ENCODE measurements around the gene PROZ.
"Not testable (repeated sequence)": the region's sequence is repeated elsewhere in the genome, so short reads cannot be mapped to it uniquely, and the experiment has no call there.

The PROZ gene

GRCh38 chr13:113157929-113158747 is at the start of gene PROZ:
Gene PROZ (plus strand): TSS chr13:113158648. CDS start chr13:113158661, 13 bp downstream.
- ATAC-seq: no peak

- ATAC-seq: no peak
These were observed 49.0 kb upstream of the PROZ start for GRCh38 chr13:113109151-113110047.

- ATAC-seq: peak in 1 of 2 donors; percentile 7
These were observed 48.2 kb upstream of the PROZ start for GRCh38 chr13:113110048-113110851.

GRCh38 chr13:113110852-113111315 is 47.6 kb upstream of the PROZ start:
- ATAC-seq: no peak

- ATAC-seq: not testable (repeated sequence)
These were observed 46.6 kb upstream of the PROZ start for GRCh38 chr13:113111821-113112220.

- not testable (repeated sequence) for ATAC-seq
These were observed 46.0 kb upstream of the PROZ start for GRCh38 chr13:113112475-113112874.

GRCh38 chr13:113112893-113113845 is 45.3 kb upstream of the PROZ start:
- no peak for ATAC-seq

GRCh38 chr13:113113846-113114271 is 44.6 kb upstream of the PROZ start:
- no peak for ATAC-seq

GRCh38 chr13:113114511-113115362 is 43.7 kb upstream of the PROZ start:
- ATAC-seq: no peak

GRCh38 chr13:113115363-113116205 is 42.9 kb upstream of the PROZ start:
- no peak for ATAC-seq

- ATAC-seq: no peak
These were observed 42.1 kb upstream of the PROZ start for GRCh38 chr13:113116206-113116800.

- ATAC-seq: no peak
These were observed 41.6 kb upstream of the PROZ start for GRCh38 chr13:113116871-113117271.

- ATAC-seq: no peak
These were observed 41.0 kb upstream of the PROZ start for GRCh38 chr13:113117335-113117872.

GRCh38 chr13:113117911-113118260 is 40.6 kb upstream of the PROZ start:
- ATAC-seq: no peak

- ATAC-seq: no peak
These were observed 40.0 kb upstream of the PROZ start for GRCh38 chr13:113118261-113119021.

- ATAC-seq: no peak
These were observed 39.2 kb upstream of the PROZ start for GRCh38 chr13:113119166-113119821.

GRCh38 chr13:113119822-113120189 is 38.6 kb upstream of the PROZ start:
- ATAC-seq: no peak
